ENCODE measurements around the gene DUSP10.

The DUSP10 gene

GRCh38 chr1:221741703-221742554 is at the start of gene DUSP10:
TSS of gene DUSP10 (minus strand) at chr1:221742089. CDS start at chr1:221739744, 2,345 bp downstream.
- TF ChIP-seq, protein P1, sequence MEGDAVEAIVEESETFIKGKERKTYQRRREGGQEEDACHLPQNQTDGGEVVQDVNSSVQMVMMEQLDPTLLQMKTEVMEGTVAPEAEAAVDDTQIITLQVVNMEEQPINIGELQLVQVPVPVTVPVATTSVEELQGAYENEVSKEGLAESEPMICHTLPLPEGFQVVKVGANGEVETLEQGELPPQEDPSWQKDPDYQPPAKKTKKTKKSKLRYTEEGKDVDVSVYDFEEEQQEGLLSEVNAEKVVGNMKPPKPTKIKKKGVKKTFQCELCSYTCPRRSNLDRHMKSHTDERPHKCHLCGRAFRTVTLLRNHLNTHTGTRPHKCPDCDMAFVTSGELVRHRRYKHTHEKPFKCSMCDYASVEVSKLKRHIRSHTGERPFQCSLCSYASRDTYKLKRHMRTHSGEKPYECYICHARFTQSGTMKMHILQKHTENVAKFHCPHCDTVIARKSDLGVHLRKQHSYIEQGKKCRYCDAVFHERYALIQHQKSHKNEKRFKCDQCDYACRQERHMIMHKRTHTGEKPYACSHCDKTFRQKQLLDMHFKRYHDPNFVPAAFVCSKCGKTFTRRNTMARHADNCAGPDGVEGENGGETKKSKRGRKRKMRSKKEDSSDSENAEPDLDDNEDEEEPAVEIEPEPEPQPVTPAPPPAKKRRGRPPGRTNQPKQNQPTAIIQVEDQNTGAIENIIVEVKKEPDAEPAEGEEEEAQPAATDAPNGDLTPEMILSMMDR (IDR thresholded peaks at IDR 0.05; ENCODE audit: low read depth, low read length, missing control alignments): peak; percentile 11
- peak; percentile 100 for DNase-seq
- peaks cover 1% of the 10 kb centered on the region for H3K36me3 ChIP-seq (replicated peaks)
- in situ Hi-C loops (cut with HindIII; ENCODE audit: low pct_ligation_motif_present, low sequenced_read_pairs): no loop called here
- no peaks in the 10 kb centered on the region for H3K27me3 ChIP-seq (replicated peaks)
- peak within 1 kb of the TSS; percentile 77 for H3K4me3 ChIP-seq (ENCODE audit: low read depth, low read length)
- peak within 1 kb of the TSS; percentile 92 for H3K27ac ChIP-seq

DNA sequence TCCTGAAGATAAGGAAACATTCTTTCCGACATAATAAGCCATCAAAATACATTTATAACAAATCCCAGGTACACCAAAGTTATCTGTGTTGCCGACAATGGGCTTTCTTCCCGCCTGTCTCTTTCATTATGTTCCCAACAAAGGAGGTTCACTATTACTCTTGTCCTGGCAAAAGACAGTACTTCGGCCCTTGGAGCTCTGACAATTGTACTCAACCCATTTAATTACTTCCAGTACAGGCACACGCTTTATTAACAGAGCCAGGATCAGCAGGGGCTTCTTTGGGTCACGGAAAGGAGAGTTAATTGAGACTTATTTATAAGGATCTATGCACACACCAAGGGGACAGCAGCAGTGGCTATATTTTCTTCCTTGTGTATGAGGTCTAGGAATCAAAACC is 46.6 kb upstream of the DUSP10 start:
- DNase-seq: no peak
- TF ChIP-seq, protein P1 (IDR thresholded peaks at IDR 0.05; ENCODE audit: low read depth, low read length, missing control alignments): no peak

GRCh38 chr1:221786647-221787046 is 44.8 kb upstream of the DUSP10 start:
- Histone ChIP-seq H3K4me3 (ENCODE audit: low read depth, low read length) (no peak overlapping the region), H3K27ac (no peak overlapping the region), H3K36me3 (replicated peaks) (no peaks in the 10 kb centered on the region), H3K27me3 (replicated peaks) (no peaks in the 10 kb centered on the region)
- DNase-seq: no peak
- TF ChIP-seq, protein P1 (IDR thresholded peaks at IDR 0.05; ENCODE audit: low read depth, low read length, missing control alignments): no peak
- in situ Hi-C loops (cut with HindIII; ENCODE audit: low pct_ligation_motif_present, low sequenced_read_pairs): no loop called here

More for the DNA sequence above, 46.6 kb upstream of the DUSP10 start:
- no peak overlapping the region for H3K4me3 ChIP-seq (ENCODE audit: low read depth, low read length)
- in situ Hi-C loops (cut with HindIII; ENCODE audit: low pct_ligation_motif_present, low sequenced_read_pairs): no loop called here
- H3K27ac ChIP-seq: no peak overlapping the region
- no peaks in the 10 kb centered on the region for H3K27me3 ChIP-seq (replicated peaks)
- H3K36me3 ChIP-seq (replicated peaks): no peaks in the 10 kb centered on the region

DNA sequence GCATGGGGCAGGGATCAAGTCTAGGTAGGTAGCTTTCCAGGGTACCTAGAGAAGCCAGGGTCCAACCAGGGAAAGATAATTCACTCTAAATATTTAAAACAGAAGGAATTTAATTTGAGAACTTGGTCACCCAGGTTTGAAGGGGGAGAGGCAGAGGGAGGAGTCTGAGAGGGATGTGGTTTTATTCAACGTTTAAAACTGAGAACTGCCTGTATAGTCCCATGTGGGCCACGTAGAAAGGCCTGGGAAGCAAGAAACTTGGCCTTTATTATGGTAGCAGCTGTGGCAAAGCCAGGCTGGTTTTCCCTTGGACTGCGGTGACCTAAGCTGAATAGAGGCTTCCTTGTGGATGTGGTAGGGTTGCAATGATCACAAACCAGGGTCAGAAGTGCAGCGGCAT is 42.0 kb upstream of the DUSP10 start:
- Histone ChIP-seq H3K4me3 (ENCODE audit: low read depth, low read length) (no peak overlapping the region), H3K27me3 (replicated peaks) (no peaks in the 10 kb centered on the region), H3K36me3 (replicated peaks) (no peaks in the 10 kb centered on the region), H3K27ac (no peak overlapping the region)
- DNase-seq: no peak
- TF ChIP-seq, protein P1 (IDR thresholded peaks at IDR 0.05; ENCODE audit: low read depth, low read length, missing control alignments): no peak
- in situ Hi-C loops (cut with HindIII; ENCODE audit: low pct_ligation_motif_present, low sequenced_read_pairs): no loop called here

DNA sequence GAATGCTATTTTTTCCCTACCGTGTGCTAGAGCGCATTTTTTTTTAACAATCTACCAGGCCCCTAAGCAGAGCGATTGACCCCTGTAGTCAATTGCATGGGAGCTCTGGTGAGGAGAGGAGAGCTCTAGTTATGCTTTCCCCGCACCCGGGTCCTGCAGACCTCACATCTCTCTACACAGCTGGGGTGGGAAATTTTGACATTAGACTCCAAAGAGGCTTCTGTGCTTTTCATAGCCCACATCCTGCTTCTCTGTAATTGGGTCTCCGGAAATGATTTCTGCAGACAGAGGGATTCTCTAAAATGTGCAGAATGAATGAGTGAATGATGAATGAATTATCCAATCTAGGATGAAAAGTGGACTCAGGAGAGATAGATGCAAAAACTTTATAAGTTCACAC is 41.5 kb upstream of the DUSP10 start:
- DNase-seq: no peak
- Histone ChIP-seq H3K27me3 (replicated peaks) (no peaks in the 10 kb centered on the region), H3K4me3 (ENCODE audit: low read depth, low read length) (no peak overlapping the region), H3K27ac (no peak overlapping the region), H3K36me3 (replicated peaks) (no peaks in the 10 kb centered on the region)
- TF ChIP-seq, protein P1 (IDR thresholded peaks at IDR 0.05; ENCODE audit: low read depth, low read length, missing control alignments): no peak
- in situ Hi-C loops (cut with HindIII; ENCODE audit: low pct_ligation_motif_present, low sequenced_read_pairs): no loop called here
